AG10803 (cell line): Measurements from ENCODE around the gene MRPL39.

Source experiments
- DNase-seq: peaks from one replicate; pipeline ENCODE4 v3.0.0; 2010; ENCODE audit warnings: low read depth
- H3K4me3 ChIP-seq: 2 replicates; pipeline ENCODE4 v1.5.1; 2011; ENCODE audit warnings: mild to moderate bottlenecking, low read length, control low read depth
- TF ChIP-seq, protein P1 (sequence below): conservative IDR thresholded peaks from 2 replicates; pipeline ENCODE4 v1.5.1; 2011; ENCODE audit warnings: mild to moderate bottlenecking, low read length, control low read depth, inconsistent platforms

Gene MRPL39

DNA sequence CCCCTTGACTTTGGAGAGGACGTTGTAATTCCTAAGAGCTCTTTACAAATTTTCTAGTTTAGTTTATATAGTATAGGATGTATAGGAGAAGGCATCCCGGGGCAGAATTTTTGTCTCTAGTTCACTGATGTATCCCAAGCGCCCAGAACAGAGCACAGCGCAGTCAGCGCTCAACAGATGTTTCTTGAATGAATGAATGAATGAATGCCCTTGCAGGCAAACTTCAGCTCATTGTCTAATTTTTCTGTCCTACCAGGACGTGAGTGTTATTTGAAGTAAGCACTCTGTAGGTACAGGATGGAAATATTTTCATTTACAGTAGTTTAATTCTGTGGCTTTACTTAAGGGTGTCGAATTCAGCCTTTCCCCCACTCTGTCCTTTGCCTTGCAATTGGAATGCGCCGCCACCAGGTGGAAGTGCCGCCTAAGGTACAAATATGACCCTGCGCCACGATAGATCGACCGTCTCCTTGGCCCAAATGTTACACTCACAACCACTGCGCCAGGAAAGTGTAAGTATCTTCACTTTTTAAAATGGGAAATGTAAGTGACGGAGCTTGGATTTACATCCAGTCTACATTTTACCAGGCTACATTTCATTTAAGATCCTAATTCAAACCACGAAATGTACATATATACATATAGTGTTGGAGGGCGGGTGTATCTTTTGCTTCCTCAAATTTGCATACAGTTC, 910 bp upstream of the MRPL39 start:
- peak overlapping the region; percentile 87 for H3K4me3 ChIP-seq
- TF ChIP-seq, protein P1, sequence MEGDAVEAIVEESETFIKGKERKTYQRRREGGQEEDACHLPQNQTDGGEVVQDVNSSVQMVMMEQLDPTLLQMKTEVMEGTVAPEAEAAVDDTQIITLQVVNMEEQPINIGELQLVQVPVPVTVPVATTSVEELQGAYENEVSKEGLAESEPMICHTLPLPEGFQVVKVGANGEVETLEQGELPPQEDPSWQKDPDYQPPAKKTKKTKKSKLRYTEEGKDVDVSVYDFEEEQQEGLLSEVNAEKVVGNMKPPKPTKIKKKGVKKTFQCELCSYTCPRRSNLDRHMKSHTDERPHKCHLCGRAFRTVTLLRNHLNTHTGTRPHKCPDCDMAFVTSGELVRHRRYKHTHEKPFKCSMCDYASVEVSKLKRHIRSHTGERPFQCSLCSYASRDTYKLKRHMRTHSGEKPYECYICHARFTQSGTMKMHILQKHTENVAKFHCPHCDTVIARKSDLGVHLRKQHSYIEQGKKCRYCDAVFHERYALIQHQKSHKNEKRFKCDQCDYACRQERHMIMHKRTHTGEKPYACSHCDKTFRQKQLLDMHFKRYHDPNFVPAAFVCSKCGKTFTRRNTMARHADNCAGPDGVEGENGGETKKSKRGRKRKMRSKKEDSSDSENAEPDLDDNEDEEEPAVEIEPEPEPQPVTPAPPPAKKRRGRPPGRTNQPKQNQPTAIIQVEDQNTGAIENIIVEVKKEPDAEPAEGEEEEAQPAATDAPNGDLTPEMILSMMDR: peak; percentile 95
- DNase-seq: peak; percentile 77

DNA sequence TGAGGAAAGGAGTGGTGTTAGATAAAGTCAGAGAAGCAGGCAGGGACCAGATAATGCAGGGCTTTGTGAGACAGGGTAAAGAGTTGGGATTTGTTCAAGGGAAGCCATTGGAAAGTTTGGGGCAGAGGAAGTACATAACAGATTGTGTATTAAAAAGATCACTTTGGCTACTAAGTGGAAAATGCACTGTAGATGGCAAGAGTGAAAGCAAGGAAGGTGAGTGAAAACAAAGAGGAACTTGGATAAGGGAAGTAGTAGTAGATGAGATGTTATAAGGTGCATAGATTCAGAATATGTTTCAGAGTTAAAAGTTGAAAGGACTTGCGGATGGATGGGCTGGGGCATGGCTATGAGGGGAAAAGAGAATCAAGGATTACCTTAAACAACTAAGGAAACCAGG, 17.4 kb downstream of the MRPL39 start:
- H3K4me3 ChIP-seq: no peak overlapping the region
- no peak for DNase-seq
- TF ChIP-seq, protein P1: no peak

DNA sequence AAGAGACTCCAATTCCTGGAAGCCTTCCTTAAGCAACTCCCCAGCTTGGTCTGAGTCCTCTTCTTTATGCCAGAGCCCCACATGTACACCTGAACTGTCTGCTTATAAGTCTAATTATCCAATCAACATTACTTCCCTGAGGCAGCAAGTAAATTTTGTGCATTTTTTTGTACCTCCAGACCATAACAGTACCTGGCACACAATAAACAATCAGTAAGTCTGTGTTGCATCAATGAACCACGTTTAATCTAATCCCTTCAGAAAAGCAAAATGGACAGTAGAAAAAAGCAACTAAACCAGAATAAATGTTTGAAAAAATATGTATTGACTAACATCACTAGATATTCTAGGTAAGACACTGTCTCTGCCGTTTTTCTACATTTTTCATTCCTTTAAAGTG, 20.5 kb downstream of the MRPL39 start:
- H3K4me3 ChIP-seq: no peak overlapping the region
- no peak for DNase-seq
- TF ChIP-seq, protein P1: no peak

DNA sequence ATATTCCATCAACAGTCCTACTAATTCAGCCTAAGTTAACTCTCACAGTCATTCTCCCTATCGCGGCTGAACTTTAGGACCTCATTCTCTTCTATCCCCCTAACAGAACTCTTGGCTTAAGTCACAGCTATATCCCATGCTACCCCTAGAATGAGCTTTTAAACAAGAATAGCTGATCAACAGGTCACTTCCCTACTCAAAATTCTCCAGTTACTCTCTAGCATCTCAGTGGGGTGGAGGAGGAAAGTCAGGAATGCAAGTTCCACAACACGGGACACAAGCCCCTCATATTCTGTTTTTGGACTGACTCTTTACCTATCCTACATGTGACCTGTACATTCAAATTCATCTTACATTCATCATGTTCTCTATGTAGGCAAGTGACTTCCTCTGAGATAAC, 21.0 kb downstream of the MRPL39 start:
- TF ChIP-seq, protein P1: no peak
- no peak overlapping the region for H3K4me3 ChIP-seq
- no peak for DNase-seq

DNA sequence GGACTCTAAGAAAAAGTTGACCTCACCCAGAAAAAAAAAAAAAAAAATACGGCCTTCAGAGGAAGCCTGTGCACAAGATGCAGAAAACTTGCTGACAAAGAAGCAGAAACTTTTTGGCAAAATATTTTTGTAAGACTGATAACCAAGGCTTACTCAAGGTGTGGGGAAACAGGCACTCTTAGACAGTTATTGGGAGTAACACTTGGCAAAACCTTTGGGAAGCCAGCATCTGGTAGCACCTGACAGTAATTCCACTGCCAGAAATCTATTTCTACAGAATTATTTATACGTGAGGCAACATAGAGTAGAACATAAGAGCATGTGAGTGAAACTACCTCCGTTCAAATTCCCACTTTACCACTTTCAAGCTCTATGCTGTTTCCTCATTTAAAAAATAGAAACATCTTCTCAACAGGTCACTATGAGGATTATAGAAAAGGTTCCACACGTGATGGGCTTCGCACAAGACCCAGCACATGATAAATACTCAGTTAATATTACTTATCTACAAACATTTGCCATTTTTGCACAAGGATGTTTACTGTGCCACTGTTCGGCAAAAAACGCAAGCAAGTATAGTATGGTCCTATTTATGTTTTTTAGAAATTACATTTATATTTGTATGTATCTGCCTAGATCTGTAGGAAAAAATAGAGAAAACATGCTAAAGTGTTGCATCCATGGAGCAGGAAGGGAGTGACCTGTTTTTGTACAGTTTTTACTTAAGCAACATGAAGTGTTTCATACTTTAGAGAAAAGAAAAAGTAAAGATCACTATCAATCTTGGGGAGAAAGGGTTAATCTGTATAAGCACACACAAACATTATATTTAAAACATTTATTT, 22.2 kb downstream of the MRPL39 start:
- TF ChIP-seq, protein P1: no peak
- no peak for DNase-seq
- H3K4me3 ChIP-seq: no peak overlapping the region

DNA sequence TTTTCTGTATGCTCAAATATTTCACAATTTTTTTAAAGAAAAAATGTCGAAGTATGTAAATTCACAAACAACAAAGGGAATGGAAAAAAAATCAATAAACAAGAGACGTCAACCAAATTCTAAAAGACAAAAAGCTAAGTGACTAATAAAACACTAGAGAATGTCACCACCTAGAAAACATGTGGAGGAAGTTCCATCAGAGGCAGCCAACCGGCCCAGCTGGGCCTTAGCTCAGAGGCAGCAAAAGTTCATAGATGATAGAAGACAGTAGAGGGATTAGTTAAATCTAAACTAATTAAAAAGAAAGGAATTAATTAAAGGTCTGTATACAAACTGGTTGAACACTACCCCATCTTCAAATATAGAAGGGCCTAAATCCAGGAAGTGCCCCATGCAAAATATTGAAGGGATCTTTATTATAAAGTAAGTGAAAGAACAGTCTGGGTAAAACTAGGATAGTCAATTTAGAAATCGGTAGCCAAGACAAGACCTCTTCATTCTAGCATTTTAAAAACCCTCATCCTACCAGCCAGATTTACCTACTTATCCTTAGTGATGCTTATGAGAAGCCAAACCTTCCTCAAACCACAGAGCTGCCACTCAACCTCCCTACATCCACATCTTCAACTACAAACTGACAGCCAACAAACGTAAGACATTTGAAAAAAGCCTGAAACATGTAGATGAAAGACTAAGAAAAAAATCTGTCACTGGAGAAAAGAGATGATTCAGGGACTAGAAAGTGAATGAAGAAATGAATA, 23.7 kb downstream of the MRPL39 start:
- DNase-seq: no peak
- TF ChIP-seq, protein P1: no peak
- no peak overlapping the region for H3K4me3 ChIP-seq
